ENCODE data around the gene MLLT1. TPM values are rescaled to one million over a fixed set of nuclear protein-coding genes. Genes with fewer than 3 reads are reported as not detected.
"Not testable (repeated sequence)": the region's sequence is repeated elsewhere in the genome, so short reads cannot be mapped to it uniquely, and the experiment has no call there.

Gene MLLT1
- total and polyA plus RNA-seq, 12 donors: 21.4 to 48.3 (median 31.7) TPM

GRCh38 chr19:6288737-6289136, 9.0 kb upstream of the MLLT1 start:
- intact Hi-C loops (cut with DNase I): no loop called here
- ATAC-seq (no peak), DNase-seq (no peak)
- H3K27ac ChIP-seq: no peak overlapping the region
- H3K27me3 ChIP-seq: no peaks in the 10 kb centered on the region
- no peak overlapping the region for H3K4me3 ChIP-seq
- TF ChIP-seq, protein P1, sequence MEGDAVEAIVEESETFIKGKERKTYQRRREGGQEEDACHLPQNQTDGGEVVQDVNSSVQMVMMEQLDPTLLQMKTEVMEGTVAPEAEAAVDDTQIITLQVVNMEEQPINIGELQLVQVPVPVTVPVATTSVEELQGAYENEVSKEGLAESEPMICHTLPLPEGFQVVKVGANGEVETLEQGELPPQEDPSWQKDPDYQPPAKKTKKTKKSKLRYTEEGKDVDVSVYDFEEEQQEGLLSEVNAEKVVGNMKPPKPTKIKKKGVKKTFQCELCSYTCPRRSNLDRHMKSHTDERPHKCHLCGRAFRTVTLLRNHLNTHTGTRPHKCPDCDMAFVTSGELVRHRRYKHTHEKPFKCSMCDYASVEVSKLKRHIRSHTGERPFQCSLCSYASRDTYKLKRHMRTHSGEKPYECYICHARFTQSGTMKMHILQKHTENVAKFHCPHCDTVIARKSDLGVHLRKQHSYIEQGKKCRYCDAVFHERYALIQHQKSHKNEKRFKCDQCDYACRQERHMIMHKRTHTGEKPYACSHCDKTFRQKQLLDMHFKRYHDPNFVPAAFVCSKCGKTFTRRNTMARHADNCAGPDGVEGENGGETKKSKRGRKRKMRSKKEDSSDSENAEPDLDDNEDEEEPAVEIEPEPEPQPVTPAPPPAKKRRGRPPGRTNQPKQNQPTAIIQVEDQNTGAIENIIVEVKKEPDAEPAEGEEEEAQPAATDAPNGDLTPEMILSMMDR (IDR thresholded peaks at IDR 0.05): no peak
- no peaks in the 10 kb centered on the region for H3K36me3 ChIP-seq
- 100% methylated on average over 1 of the region's 1 CpG for WGBS, 2 donors
- H3K4me1 ChIP-seq: no peaks in the 10 kb centered on the region
- H3K9me3 ChIP-seq: peaks cover 0 to 78% (median 60%) of the 10 kb centered on the region in 11 donors

DNA sequence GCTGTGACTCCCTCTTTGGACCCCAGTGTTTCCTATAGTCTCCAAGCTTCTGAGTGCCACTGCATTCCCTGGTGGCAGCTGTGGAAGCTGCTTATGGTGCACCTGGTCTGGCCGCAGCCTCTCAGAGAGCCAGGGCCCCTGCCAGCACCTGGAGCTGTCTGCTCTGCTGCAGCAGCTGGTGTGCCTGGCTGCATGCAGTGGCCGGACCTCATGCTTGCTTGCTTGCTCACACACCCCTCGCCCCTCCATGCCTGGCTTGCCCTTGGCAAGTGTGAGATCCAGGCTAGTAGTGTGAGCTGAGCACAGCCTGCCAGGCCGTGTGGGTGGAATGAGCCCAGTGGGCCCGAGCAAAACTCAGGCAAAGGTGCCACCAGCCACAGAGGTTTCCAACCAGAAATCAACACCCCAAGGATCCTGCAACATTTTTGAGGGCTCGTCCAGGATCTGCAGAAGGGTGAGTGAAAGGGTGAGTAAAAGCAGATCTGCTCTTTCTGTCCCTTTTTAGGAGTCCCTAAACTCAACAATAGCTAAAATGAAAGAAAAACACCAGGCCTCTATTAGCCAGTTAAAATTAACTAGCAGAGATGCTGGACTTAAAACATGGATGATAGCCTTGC, 7.6 kb upstream of the MLLT1 start:
- intact Hi-C loops (cut with DNase I): no loop called here
- WGBS, 2 donors: 71 to 77% methylated on average over 6 of the region's 6 CpGs
- Histone ChIP-seq H3K27me3 (no peaks in the 10 kb centered on the region), H3K4me1 (no peaks in the 10 kb centered on the region), H3K27ac (no peak overlapping the region), H3K36me3 (no peaks in the 10 kb centered on the region), H3K4me3 (no peak overlapping the region), H3K9me3 (peaks cover 0 to 65% (median 46%) of the 10 kb centered on the region in 11 donors)
- TF ChIP-seq, protein P1 (IDR thresholded peaks at IDR 0.05): no peak
- DNase-seq (no peak), ATAC-seq (no peak)

DNA sequence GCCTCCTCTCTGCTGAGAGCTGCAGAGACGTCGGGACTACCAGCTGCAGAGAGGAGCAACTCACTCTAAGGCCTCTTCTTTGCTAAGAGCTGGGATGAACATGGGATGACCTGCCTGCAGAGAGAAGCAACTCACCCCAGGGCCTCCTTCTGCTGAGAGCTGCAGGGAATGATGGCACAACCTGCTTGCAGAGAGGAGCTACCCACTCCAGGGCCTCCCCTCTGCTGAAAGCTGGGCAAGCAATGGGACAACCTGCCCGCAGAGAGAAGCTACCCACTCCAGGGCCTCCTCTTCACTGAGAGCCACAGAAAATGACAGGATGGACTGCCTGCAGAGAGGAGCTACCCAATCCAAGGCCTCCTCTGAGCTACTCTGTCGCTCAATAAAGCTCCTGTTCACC, 6.9 kb upstream of the MLLT1 start:
- TF ChIP-seq, protein P1 (IDR thresholded peaks at IDR 0.05): no peak
- WGBS, 2 donors: 82 to 87% methylated on average over 4 of the region's 4 CpGs
- no peak for ATAC-seq
- Histone ChIP-seq H3K4me1 (no peaks in the 10 kb centered on the region), H3K27me3 (no peaks in the 10 kb centered on the region), H3K27ac (no peak overlapping the region), H3K4me3 (no peak overlapping the region), H3K36me3 (no peaks in the 10 kb centered on the region), H3K9me3 (peaks cover 0 to 58% (median 39%) of the 10 kb centered on the region in 11 donors)
- no peak for DNase-seq
- intact Hi-C loops (cut with DNase I): no loop called here

DNA sequence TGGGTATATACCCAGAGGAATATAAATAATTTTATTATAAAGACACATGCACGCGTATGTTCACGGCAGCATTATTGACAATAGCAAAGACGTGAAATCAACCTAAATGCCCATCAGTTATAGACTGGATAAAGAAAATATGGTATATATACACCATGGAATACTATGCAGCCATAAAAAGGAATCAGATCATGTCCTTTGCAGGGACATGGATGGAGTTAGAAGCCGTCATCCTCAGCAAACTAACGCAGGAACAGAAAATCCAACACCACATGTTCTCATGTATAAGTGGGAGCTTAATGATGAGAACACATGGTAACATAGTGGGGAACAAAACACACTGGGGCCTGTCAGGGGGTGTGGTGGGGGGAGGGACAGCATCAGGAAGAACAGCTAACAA, 2.6 kb upstream of the MLLT1 start:
- Histone ChIP-seq H3K4me1 (peaks cover 0 to 24% (median 17%) of the 10 kb centered on the region in 9 donors), H3K9me3 (peaks cover 0 to 19% (median 13%) of the 10 kb centered on the region in 11 donors)
- 79 to 90% methylated on average over 6 of the region's 6 CpGs for WGBS, 2 donors
- not testable (repeated sequence) for H3K36me3 ChIP-seq, DNase-seq, H3K4me3 ChIP-seq, H3K27ac ChIP-seq, ATAC-seq, H3K27me3 ChIP-seq
- intact Hi-C loops (cut with DNase I): loop anchor here in 3 of 10 donors (5.0 kb wide), 2 partner anchors 60 to 65 kb away; no protein-coding TSS in a partner anchor

GRCh38 chr19:6279620-6279930, 200 bp downstream of the MLLT1 start:
- TF ChIP-seq, protein P1 (IDR thresholded peaks at IDR 0.05): no peak
- WGBS, 2 donors: 1% methylated on average over 14 to 50 of the region's 59 CpGs
- ATAC-seq (no peak), DNase-seq (no peak)
- no peaks in the 10 kb centered on the region for H3K27me3 ChIP-seq
- peak overlapping the region; percentile 17 to 95 (median 77) for H3K27ac ChIP-seq
- no peaks in the 10 kb centered on the region for H3K9me3 ChIP-seq
- H3K36me3 ChIP-seq: peaks cover 0 to 12% (median 0%) of the 10 kb centered on the region in 9 donors
- intact Hi-C loops (cut with DNase I): loop anchor here in 4 of 10 donors (5.0 kb wide), 4 partner anchors 42 to 57 kb away; no protein-coding TSS in a partner anchor
- H3K4me3 ChIP-seq: peak overlapping the region; percentile 60 to 98 (median 85)
- H3K4me1 ChIP-seq: peaks cover 14 to 52% (median 44%) of the 10 kb centered on the region in 9 donors
